ENCODE results near the gene AQP12B. TPM values are rescaled to one million over a fixed set of nuclear protein-coding genes. Genes with fewer than 3 reads are reported as not detected.
"Not testable (repeated sequence)": the region's sequence is repeated elsewhere in the genome, so short reads cannot be mapped to it uniquely, and the experiment has no call there.

AQP12B gene, protein sequence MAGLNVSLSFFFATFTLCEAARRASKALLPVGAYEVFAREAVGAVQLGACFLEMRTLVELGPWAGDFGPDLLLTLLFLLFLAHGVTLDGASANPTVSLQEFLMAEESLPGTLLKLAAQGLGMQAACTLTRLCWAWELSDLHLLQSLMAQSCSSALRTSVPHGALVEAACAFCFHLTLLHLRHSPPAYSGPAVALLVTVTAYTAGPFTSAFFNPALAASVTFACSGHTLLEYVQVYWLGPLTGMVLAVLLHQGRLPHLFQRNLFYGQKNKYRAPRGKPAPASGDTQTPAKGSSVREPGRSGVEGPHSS
- total RNA-seq: not detected

DNA sequence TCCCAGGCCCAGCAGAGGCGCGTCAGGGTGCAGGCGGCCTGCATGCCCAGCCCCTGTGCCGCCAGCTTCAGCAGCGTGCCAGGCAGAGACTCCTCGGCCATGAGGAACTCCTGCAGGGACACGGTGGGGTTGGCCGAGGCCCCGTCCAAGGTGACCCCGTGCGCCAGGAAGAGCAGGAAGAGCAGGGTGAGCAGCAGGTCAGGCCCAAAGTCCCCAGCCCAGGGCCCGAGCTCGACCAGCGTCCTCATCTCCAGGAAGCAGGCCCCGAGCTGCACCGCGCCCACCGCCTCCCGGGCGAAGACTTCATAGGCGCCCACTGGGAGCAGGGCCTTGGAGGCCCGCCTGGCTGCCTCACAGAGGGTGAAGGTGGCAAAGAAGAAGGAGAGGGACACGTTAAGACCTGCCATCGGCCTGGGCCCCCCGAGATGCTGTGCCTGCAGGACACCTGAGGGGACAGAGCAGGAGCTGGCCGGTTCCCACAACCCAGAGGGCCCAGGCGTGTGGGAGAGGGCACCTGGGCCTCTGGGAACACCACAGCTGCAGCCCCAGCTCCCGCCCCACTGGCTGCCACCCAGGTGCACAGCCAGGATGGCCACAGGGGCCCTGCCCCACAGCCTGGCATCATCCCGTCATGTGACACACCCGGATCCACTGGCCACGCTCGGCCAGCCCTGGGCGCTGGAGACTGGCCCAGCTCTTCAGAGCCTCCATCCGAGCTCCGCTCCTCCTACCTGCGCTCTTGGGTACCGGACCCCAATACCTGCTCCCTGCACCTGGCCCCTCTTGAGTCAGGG, at the start of gene AQP12B:
TSS of gene AQP12B (minus strand) at position 455 of the 794 bp plus-strand sequence. CDS start at position 407, 48 bp downstream.
- peak within 1 kb of the TSS; percentile 47 for H3K4me3 Mint-ChIP-seq
- CTCF ChIA-PET: not testable (repeated sequence)

DNA sequence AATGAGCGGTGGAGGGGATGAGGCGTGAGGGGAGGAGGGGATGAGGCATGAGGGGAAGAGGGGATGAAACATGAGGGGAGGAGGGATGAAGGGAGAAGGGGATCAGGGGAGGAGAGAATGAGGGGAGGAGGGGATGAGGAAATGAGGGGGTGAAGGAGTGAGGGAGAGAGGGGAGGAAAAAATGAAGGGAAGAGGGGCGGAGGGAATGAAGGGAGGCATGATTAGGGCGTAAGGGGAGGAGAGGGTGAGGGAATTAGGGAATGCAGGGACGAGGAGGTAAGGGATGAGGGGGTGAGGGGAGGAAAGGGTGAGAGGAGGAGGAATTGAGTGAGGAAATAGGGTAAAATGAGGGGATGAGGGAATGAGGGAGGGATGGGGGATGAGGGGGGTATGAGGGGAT, 49.5 kb upstream of the AQP12B start:
- H3K4me3 Mint-ChIP-seq: no peak overlapping the region
- DNase-seq (no peak), ATAC-seq (no peak)
- POLR2A ChIA-PET: no interaction called here
- H3K27ac Mint-ChIP-seq: no peak overlapping the region
- H3K27me3 Mint-ChIP-seq (ENCODE audit: low read depth): no peaks in the 10 kb centered on the region
- no peaks in the 10 kb centered on the region for H3K4me1 Mint-ChIP-seq (ENCODE audit: low read depth)
- CTCF ChIA-PET: no interaction called here
- no peaks in the 10 kb centered on the region for H3K36me3 Mint-ChIP-seq (ENCODE audit: low read depth)
- H3K9me3 Mint-ChIP-seq (ENCODE audit: insufficient read depth): no peaks in the 10 kb centered on the region

More for the DNA sequence above, at the start of gene AQP12B:
- DNase-seq; H3K27ac Mint-ChIP-seq; H3K36me3 Mint-ChIP-seq (ENCODE audit: low read depth); ATAC-seq; H3K9me3 Mint-ChIP-seq (ENCODE audit: insufficient read depth); POLR2A ChIA-PET; H3K27me3 Mint-ChIP-seq (ENCODE audit: low read depth): not testable (repeated sequence)
- peaks cover 17% of the 10 kb centered on the region for H3K4me1 Mint-ChIP-seq (ENCODE audit: low read depth)

DNA sequence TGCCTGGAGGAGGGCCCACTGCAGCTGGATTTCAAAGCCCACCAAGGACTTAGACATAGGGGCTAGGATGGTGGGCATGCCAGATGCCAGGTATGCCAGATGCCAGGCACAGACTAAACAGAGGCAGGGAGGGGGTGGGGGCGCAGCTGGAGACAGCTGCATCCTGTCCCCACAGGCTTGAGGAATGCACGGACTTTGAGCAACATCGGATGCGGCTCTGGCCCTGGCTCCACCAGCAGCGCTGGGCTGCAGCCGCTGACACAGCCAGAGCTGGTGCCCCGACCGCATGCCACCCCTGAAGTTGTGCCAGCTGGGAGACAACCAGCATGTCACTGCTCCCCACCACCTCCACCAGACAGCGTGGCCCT, 48.5 kb upstream of the AQP12B start:
- ChIA-PET CTCF (no interaction called here), POLR2A (no interaction called here)
- ATAC-seq (no peak), DNase-seq (no peak)
- no peaks in the 10 kb centered on the region for H3K36me3 Mint-ChIP-seq (ENCODE audit: low read depth)
- H3K9me3 Mint-ChIP-seq (ENCODE audit: insufficient read depth): no peaks in the 10 kb centered on the region
- no peaks in the 10 kb centered on the region for H3K4me1 Mint-ChIP-seq (ENCODE audit: low read depth)
- no peaks in the 10 kb centered on the region for H3K27me3 Mint-ChIP-seq (ENCODE audit: low read depth)
- no peak overlapping the region for H3K27ac Mint-ChIP-seq
- H3K4me3 Mint-ChIP-seq: no peak overlapping the region

DNA sequence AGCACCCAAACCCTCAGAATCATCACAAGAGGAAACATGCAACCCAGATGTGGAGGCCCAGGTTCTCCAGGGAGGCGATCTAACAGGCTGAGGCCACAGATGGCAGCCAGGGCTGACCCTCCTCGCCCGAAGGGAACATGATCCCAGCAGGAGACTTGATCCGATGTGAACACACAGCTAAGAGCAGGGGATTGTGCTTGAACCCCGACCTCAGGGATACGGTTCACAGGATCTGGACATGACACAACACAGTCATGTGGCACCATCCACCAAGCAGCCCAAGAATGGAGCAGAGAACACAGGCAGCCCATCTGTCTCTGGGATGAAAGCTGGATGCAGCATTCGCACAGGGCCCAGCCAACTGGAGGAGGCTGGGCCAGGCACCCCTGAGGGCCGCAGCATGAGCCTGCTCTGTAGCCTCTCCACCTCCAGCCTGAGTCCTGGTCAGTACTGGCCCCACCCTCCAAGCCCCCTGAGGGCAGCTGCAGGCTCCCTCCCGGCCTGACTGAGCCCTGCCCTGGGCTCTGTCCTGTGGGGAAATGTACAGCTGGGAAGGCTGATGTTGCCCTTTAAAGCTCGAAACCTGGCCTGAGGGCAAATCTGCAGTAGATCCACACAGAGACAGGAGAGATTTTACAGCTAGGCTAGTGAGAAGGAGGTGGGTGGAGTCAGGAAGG, 48.0 kb upstream of the AQP12B start:
- H3K4me3 Mint-ChIP-seq: no peak overlapping the region

DNA sequence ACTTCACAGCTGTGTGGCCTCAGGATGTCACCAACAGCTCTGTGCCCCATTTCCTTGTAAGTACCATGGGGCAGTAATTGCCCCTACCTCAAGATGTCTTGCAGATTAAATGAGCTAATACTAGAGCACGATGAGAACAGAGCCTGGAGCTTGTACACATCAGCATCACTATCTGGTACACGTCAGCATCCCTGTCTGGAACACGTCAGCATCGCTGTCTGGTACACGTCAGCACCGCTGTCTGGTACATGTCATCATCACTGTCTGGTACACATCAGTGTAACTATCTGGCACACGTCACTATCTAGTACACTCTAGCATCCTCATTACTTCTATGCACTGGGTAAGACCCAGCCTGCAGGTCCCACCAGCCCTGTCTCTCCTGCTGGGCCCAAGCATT, 46.1 kb upstream of the AQP12B start:
- no peak for DNase-seq
- POLR2A ChIA-PET: no interaction called here
- H3K27ac Mint-ChIP-seq: no peak overlapping the region
- CTCF ChIA-PET: no interaction called here
- no peaks in the 10 kb centered on the region for H3K9me3 Mint-ChIP-seq (ENCODE audit: insufficient read depth)
- ATAC-seq: no peak
- H3K27me3 Mint-ChIP-seq (ENCODE audit: low read depth): no peaks in the 10 kb centered on the region
- H3K36me3 Mint-ChIP-seq (ENCODE audit: low read depth): no peaks in the 10 kb centered on the region
- no peaks in the 10 kb centered on the region for H3K4me1 Mint-ChIP-seq (ENCODE audit: low read depth)
- H3K4me3 Mint-ChIP-seq: no peak overlapping the region

More for the DNA sequence above, 48.0 kb upstream of the AQP12B start:
- ChIA-PET POLR2A (no interaction called here), CTCF (no interaction called here)
- ATAC-seq (no peak), DNase-seq (no peak)
- H3K27ac Mint-ChIP-seq: no peak overlapping the region
- H3K9me3 Mint-ChIP-seq (ENCODE audit: insufficient read depth): no peaks in the 10 kb centered on the region
- H3K27me3 Mint-ChIP-seq (ENCODE audit: low read depth): no peaks in the 10 kb centered on the region
- no peaks in the 10 kb centered on the region for H3K4me1 Mint-ChIP-seq (ENCODE audit: low read depth)
- H3K36me3 Mint-ChIP-seq (ENCODE audit: low read depth): no peaks in the 10 kb centered on the region

DNA sequence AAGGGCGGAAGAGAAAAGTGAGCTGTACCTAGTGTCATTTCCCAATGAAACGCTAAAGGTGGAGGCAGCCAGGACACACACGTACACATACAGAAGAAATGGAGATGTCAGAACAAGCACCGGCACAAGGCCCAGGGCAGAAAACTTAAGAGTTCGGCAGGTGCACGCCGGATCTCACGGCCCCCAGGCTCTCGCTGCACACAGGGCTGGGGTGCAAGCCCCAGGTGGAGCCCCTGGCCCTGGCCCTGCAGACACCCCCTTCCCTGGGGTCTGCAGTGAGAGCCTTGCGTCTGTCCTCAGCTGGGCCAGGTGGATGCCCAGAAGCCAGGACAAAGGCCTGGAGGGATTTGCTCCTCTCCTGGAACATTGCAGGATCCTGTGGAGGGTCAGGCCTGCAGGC, 45.7 kb upstream of the AQP12B start:
- H3K9me3 Mint-ChIP-seq (ENCODE audit: insufficient read depth): no peaks in the 10 kb centered on the region
- ChIA-PET POLR2A (no interaction called here), CTCF (no interaction called here)
- no peak for ATAC-seq
- H3K4me3 Mint-ChIP-seq: no peak overlapping the region
- H3K27ac Mint-ChIP-seq: no peak overlapping the region
- no peaks in the 10 kb centered on the region for H3K27me3 Mint-ChIP-seq (ENCODE audit: low read depth)
- DNase-seq: no peak
- H3K36me3 Mint-ChIP-seq (ENCODE audit: low read depth): no peaks in the 10 kb centered on the region
- no peaks in the 10 kb centered on the region for H3K4me1 Mint-ChIP-seq (ENCODE audit: low read depth)

DNA sequence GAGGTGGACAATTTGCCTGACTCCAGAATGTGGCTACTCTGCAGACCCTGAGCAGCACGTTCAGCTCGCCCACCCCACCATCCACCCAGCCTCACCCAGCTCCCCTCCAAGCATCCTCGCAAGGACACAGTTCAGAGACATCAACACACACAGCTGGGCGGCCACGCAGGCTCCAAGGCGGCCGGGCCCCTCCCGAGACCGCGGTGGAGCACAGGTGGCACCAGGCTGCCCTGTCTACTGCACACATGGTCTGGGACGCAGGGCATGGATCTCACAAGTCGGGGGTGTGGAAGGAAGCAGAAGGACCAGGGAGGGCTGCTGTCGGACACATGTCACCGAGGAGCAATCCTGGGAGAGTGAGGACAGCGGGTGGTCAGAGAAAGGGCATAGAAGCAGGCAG, 45.2 kb upstream of the AQP12B start:
- Mint-ChIP-seq H3K36me3 (ENCODE audit: low read depth) (no peaks in the 10 kb centered on the region), H3K27me3 (ENCODE audit: low read depth) (no peaks in the 10 kb centered on the region), H3K9me3 (ENCODE audit: insufficient read depth) (no peaks in the 10 kb centered on the region), H3K4me3 (no peak overlapping the region), H3K27ac (no peak overlapping the region), H3K4me1 (ENCODE audit: low read depth) (no peaks in the 10 kb centered on the region)
- ChIA-PET CTCF (no interaction called here), POLR2A (no interaction called here)
- DNase-seq: no peak
- ATAC-seq: no peak

DNA sequence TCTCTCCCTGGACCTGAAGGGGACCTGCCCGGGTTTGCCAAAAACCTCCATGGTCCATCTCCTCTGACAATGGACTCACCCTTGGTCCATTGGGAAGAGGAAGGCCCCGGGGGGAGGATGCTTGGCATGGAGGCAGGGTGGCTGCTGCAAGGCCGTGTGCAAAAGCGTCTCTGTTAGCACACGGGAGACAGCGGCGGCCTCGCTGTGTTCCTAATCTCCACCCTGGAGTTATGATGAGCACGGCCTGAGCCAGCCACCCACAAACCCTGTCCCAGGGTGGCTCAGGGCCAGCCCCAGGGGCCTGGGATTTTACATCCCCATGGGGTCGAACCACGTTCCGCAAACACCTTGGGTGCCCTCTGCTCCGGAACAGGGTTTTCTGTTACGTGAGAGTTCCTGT, 44.8 kb upstream of the AQP12B start:
- POLR2A ChIA-PET: no interaction called here
- DNase-seq (no peak), ATAC-seq (no peak)
- Mint-ChIP-seq H3K4me3 (no peak overlapping the region), H3K4me1 (ENCODE audit: low read depth) (no peaks in the 10 kb centered on the region), H3K27ac (no peak overlapping the region), H3K9me3 (ENCODE audit: insufficient read depth) (no peaks in the 10 kb centered on the region), H3K36me3 (ENCODE audit: low read depth) (no peaks in the 10 kb centered on the region), H3K27me3 (ENCODE audit: low read depth) (no peaks in the 10 kb centered on the region)
- CTCF ChIA-PET: no interaction called here

DNA sequence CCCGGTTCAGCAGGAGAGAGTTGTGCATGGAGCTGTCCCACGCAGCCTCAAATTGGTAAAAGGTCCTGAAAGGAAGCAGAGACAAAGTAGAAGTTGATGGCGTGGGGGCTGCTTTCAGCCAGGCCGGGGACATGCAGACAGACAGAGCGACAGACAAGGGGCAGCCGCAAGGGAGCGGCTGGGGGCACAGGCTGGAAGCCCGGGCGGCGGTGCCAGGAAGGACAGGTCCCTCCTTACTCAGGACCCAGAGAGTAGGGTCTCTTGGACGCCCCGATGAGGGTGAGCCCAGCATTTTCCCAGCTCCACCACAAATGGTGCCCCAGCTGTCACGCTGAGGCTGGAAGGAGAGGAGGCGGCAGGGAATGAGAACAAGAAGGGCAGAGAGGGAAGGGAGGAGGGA, 44.2 kb upstream of the AQP12B start:
- no peak overlapping the region for H3K27ac Mint-ChIP-seq
- H3K4me1 Mint-ChIP-seq (ENCODE audit: low read depth): no peaks in the 10 kb centered on the region
- ATAC-seq (no peak), DNase-seq (no peak)
- no peaks in the 10 kb centered on the region for H3K27me3 Mint-ChIP-seq (ENCODE audit: low read depth)
- H3K4me3 Mint-ChIP-seq: no peak overlapping the region
- ChIA-PET CTCF (interaction anchor here (0.6 kb wide), 1 partner anchor 269 kb away, joined by 3 read pairs; no protein-coding TSS in a partner anchor), POLR2A (no interaction called here)
- no peaks in the 10 kb centered on the region for H3K9me3 Mint-ChIP-seq (ENCODE audit: insufficient read depth)
- no peaks in the 10 kb centered on the region for H3K36me3 Mint-ChIP-seq (ENCODE audit: low read depth)

DNA sequence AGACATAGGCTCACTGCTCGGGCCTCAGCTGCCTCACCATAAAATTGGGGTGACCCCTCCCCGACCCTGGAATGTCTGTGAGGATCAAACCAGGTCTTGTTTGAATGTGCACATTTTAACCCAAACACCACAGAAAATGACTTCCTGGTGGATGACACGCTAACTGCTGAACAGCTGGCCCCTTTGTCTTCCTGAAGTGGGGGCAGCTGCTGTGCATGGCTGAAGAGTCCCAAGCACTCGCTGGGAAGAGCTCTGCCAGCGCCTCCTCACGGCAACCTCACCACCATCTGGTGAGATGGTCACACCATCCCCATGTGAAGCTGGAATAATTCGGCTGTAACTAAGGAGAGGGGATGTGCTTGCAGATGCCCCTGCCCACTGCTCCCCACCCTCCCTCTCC, 43.0 kb upstream of the AQP12B start:
- POLR2A ChIA-PET: no interaction called here

DNA sequence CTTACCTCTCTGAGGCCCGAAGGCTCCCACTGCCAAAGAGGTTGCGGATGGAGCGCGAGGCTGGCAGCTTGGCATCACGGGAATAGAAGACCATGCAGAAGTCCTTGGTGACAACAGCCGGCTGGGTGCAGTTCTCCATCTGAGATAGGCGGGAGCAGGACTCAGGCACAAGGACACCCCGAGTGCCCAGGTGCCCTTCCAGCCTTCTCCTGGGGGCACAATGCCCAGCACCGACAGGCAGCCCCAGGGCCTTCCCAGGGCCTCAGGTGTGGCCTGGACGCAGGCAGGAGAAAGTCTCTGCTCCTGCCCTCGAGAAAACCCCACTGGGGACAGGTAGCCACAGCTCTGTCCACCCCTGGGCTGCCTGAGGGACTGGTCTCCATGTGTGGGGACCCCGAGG, 42.6 kb upstream of the AQP12B start:
- ChIA-PET CTCF (no interaction called here), POLR2A (no interaction called here)
- ATAC-seq (no peak), DNase-seq (no peak)
- no peak overlapping the region for H3K4me3 Mint-ChIP-seq
- H3K36me3 Mint-ChIP-seq (ENCODE audit: low read depth): no peaks in the 10 kb centered on the region
- H3K9me3 Mint-ChIP-seq (ENCODE audit: insufficient read depth): no peaks in the 10 kb centered on the region
- H3K27me3 Mint-ChIP-seq (ENCODE audit: low read depth): no peaks in the 10 kb centered on the region
- H3K4me1 Mint-ChIP-seq (ENCODE audit: low read depth): no peaks in the 10 kb centered on the region
- no peak overlapping the region for H3K27ac Mint-ChIP-seq

More for the DNA sequence above, 43.0 kb upstream of the AQP12B start:
- no peaks in the 10 kb centered on the region for H3K36me3 Mint-ChIP-seq (ENCODE audit: low read depth)
- ATAC-seq: no peak
- no peaks in the 10 kb centered on the region for H3K27me3 Mint-ChIP-seq (ENCODE audit: low read depth)
- no peaks in the 10 kb centered on the region for H3K9me3 Mint-ChIP-seq (ENCODE audit: insufficient read depth)
- DNase-seq: no peak
- H3K27ac Mint-ChIP-seq: no peak overlapping the region
- H3K4me3 Mint-ChIP-seq: no peak overlapping the region
- no peaks in the 10 kb centered on the region for H3K4me1 Mint-ChIP-seq (ENCODE audit: low read depth)
- CTCF ChIA-PET: no interaction called here

DNA sequence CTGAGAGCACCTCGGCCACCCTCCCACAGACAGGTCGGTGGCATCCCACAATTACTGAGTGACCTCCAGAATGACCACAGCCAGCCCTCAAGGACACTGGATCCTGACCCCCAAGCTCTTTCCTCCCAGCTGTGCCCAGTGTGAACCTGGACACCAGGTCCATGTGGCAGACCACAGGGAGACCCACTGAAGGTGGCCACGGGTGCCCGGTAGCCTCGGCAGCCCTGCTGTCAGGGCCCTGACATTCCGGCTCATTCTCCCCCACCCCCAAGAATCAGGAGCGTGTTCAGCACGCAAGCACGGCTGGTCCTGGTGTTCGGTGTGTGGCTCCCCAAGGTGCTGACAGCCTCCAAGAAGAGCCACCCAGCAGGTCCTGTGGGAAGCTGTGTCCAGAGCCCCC, 41.7 kb upstream of the AQP12B start:
- no peak for DNase-seq
- ATAC-seq: no peak
- Mint-ChIP-seq H3K4me1 (ENCODE audit: low read depth) (no peaks in the 10 kb centered on the region), H3K4me3 (no peak overlapping the region), H3K27me3 (ENCODE audit: low read depth) (no peaks in the 10 kb centered on the region), H3K9me3 (ENCODE audit: insufficient read depth) (no peaks in the 10 kb centered on the region), H3K27ac (no peak overlapping the region), H3K36me3 (ENCODE audit: low read depth) (no peaks in the 10 kb centered on the region)
- ChIA-PET CTCF (no interaction called here), POLR2A (no interaction called here)

Measured in activated CD8-positive, alpha-beta T cell treated with anti-CD3 and anti-CD28 coated beads, Interleukin-2, amount 10 ng/mL, durations not matched to agents 7 days and 5 days (primary cell).